NCI-H748 (cell line): Measurements from ENCODE around the gene GDPD5.
A peak's percentile ranks its signal among the peaks of the same experiment; 100 is the strongest.

ENCODE experiments used
- DNase-seq: peaks from one replicate; lab custom pipeline; 2025; ENCODE audit not compliant: unreplicated experiment; lab: John Stamatoyannopoulos, UW

The GDPD5 gene

DNA sequence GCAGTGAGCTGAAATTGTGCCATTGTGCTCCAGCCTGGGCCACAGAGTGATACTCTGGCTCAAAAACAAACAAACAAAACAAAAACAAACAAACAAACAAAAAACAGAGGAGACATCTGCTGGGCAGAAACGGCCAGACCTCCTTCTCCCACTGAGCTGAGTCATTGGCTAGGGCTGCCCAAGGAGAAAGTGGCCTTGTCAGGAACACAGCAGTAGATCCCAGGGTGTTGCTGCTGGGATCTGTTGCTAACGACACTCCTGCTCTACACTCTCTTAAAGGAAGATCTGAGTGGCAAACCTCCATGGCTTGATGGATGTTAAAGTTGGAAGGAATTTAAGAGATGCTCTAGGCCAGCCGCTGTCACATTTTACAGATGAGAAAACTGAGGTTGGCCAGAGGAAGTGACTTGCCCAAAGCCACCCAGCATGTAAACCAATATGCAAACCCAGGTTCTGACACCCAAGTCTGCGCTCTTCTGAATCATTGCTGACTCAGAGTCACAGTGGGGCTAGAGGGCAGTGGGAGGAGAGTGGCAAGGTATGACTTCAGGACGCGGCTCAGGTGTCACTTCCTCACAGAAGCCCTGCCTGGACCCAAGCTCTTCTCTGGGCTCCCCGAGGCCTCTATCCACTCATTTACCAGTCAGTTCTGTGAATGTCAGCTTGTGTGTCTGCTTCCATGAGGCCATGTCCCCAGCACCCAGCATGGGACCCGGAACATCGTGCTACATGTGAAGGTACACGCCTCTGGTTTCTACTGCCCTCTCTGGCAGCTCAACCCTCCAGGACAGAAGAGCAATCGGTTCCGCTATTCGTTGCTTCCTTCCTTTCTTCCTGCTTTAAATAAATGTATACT, 11.3 kb upstream of the GDPD5 start:
- no peak for DNase-seq

DNA sequence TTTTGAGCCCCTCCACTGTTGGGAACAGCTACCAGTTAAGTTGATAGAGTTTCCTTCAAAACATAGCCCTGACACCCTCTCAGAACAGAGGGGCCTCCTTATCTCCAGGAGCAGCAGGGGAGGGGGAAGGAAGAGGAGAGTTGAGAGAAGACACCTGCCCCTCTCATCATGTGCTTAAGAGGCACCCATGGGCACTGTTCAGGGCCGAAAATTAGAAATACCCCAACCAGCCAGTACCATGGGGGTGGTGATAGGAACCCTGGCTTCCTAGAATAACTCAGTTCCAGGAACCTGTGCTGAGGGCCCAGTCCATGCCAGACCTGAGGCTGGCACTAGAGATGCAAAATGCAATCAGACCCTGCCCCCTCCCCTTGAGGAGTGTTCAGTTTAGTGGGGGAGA, 9.3 kb upstream of the GDPD5 start:
- no peak for DNase-seq

DNA sequence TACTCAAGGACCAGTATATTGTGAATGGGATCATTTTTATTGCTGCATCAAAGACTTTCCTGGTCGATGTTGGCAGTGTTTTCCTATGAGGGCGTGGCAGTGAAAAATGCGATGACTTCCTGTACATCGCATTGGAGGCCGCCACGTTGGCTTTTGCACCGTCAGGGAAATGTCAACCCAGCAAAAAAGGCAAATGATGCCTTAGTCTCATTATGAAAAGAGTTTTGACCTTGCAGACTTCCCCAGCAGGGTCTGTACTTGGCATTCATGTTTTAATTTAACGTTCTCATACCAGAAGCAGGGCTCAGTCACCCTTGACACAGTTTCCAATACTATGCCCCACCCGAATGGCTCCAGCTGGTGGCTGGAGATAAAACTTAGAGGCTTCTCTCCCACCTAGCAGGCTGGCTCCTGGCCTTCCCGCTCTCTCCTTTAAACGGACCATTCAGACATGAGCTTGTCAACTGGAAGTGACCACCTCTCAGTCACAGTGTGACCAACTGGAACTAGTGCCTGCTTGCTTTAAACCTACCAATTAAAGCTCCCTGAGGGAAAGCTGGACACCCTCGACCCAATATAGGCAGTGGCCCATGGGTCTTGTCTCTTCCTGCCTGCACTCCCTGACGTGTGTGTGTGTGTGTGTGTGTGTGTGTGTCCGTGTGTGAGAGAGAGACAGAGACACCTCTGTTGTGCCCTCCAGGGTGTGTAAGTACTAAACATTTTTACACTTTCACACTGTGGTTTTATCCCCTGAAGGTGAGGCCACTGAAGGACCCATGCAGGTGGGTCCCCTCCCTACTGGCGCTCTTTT, 8.7 kb upstream of the GDPD5 start:
- peak; percentile 45 for DNase-seq

DNA sequence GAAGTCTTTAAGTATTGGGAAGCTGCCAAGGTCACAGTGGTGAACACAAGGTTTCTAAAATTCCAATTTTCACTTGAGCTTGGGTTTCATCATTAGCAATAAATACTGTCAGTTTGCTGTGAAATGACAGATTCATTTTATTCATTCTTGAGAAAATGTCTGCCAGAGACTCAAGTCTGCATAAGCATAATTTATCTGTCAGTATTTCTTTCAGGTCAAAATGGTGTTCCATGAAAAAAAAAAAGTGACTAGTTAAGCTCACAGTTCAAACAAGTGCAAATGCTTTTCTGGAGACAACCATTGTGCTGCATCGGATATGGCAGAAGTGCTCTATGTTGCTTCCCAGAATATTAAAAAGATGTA, 8.1 kb upstream of the GDPD5 start:
- DNase-seq, result no peak

DNA sequence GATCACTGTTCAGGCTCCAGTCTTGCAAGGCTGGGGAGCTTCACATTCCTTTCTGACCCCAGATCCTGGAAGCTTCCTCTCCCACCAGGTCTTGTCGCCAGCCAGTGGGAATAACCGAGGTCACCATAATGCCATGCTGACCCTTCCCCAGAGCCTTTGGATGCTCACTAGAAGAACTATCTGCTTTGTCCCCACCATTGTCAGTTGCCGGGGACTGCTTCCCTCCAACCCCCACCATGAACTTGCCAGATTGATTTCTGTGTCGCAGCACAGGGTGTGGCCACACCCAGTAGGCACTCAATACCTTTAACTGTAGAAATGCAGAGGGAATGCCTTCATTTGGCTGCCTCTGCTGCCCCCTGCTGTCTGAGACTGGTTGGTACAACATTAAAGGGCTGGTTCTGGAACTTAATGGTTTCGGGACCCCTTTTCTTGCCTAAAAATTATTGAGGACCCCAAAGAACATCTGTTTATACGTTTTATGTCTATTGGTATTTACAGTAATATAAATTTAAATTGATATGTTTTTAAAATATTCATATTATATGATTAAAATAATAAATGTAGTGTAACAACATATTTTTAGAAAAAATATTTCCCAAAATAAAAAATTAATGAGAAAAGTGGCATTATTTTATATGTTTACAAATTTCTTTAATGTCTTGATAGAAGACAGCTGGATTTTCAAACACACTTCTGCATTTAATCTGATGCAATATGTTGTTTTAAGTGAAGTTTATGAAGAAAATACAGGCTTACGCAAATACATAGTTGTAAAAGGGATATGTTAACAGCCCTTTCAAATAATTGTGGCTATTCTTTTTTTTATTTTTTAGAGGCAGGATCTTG, 6.7 kb upstream of the GDPD5 start:
- peak; percentile 82 for DNase-seq

DNA sequence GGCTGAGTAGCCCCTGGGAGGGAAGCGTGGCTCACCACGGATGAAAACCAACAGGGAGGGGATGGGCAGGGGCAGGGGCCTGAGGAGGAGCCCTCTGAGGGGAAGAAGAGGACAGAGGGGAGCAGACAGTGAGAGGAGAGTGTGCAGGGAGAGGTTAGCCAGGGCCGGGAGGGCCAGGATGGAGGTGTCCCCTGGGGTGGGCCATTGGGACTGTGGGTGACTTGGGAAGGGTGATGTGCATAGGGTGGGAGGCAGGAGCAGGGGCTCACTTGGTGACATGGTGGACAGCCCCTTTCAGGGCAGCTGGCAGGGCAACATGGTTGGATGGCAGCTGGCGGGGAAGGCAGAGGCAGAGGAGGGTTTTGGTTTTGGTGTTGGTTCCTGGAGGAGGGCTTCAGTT, 5.6 kb upstream of the GDPD5 start:
- DNase-seq, result no peak

DNA sequence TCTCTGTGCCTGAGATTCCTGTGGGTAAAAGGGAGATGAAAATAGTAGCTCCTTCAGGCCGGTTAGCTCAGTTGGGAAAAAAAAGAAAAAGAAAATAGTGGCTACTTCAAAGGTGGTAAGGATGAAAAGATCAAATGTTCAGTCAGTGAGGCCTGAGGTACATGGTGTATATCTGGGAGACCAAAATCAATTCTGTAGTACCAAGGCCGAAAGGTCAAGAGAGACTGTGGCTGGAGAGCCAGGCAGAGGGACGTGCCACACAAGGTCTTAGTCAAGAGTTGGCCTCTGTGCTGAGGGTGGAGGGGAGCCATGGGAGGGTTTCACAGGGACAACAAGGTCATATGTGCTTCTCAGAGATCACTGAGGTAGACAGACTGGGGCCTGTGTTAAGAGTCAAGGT, 4.8 kb upstream of the GDPD5 start:
- no peak for DNase-seq

DNA sequence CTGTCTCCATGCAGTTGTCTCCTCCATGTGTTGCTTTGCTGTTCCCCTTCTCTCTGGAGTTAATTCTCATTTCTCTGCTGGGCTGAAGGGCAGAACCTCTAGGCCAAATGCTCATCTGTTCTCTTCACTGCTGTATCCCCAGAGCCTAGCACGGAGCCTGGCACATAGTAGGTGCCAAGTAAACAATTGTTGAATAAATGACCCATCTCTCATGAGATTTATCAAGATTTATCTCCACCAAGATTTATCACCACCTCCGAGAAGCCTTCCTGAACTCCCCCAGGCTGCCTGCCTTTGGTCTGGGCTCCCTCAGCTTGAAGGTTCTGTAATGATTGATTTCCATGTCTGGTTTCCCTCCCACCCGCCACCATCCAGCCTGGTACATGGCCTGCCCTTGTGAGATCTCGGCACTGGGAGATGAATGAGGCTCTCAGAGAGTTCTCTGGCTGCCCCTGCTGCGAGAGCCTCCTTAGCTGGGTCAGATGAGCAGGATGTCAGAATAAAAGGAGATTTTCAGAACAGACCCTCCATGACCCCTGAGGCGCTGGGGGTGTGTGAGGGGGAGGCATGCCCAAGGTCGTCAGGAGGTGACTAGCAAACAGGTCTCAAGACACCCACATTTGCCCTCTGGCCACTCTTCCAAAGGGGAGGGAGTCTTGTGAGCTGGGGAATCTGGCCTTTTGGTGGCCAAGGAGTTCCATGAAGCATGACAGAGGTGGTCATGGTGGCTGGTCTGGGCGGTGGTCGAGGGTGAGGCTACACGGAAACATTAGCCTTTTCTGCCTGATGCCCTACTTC, 2.4 kb upstream of the GDPD5 start:
- no peak for DNase-seq

DNA sequence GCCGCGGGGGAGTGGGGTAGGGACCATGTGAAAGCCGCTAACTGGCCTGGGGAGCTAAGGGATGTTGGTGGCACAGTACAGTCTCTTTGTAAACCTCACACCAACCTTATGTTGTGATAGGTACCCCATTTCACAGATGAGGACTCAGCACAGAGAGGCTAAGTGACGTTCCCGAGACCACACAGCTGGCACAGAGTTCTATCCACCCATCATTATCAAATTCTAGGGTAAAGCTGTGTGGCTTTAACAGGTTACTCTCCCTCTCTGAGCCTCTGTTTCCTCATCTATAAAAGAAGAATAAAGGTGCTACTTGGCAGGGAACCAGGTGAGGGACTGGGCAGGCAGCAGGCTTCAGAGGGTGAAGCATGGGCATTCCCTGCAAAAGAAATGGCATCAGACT, 1.4 kb upstream of the GDPD5 start:
- no peak for DNase-seq

DNA sequence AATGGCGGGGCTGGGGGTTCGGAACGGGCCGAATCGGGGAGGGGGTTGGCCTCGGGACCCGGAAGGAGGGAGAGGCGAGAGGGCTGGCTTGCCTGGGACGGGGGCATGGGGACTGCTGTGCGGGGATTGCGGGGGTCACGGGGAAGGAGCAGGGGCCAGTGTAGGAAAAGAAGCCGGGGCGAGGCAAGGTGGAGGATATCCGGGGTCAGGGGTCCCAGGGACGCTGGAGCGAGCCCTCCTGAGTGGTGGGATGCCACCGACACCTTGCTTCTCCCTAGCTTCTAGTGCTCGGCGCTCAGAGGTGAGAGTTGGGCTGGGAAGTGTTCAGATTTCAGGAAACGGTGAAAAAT, 426 bp upstream of the GDPD5 start:
- DNase-seq, result peak; percentile 53

DNA sequence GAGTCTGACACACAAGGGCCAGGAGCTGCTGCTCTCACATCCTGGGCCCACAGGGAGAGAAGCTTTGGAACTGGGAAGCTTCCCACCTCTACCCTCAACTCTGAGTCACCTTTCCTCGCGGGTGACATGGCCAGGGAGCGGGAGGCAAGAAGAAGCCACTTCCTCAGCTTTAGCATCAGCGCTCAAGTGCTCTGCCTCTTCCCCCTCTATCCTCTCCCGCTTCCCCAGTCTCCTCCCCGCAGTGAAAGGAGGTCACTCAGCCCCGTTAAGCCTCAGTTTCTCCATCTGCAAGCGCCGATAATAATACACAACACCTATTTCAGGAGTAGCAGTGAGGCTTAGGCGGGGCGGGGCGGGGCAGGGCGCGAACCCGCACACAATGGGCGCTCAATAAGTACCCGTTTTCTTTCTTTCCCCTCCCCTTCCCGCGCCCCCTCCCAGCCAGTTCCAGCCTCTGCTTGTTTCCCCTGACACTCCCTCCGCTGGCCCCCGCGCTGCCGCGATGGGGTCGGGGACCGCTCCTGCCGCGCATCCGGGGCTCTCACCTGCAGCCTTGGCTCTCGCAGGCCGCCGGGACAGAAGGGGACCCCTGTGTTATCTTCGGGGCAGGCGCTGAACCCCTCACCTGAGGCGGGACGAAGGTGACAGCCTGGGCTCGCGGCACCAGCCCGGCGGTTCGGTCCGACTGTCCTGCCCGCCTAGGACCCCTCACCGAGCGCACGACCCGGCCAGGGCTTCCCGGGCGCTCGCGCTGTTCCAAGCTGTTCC, 892 bp downstream of the GDPD5 start:
- DNase-seq, result peak; percentile 50

DNA sequence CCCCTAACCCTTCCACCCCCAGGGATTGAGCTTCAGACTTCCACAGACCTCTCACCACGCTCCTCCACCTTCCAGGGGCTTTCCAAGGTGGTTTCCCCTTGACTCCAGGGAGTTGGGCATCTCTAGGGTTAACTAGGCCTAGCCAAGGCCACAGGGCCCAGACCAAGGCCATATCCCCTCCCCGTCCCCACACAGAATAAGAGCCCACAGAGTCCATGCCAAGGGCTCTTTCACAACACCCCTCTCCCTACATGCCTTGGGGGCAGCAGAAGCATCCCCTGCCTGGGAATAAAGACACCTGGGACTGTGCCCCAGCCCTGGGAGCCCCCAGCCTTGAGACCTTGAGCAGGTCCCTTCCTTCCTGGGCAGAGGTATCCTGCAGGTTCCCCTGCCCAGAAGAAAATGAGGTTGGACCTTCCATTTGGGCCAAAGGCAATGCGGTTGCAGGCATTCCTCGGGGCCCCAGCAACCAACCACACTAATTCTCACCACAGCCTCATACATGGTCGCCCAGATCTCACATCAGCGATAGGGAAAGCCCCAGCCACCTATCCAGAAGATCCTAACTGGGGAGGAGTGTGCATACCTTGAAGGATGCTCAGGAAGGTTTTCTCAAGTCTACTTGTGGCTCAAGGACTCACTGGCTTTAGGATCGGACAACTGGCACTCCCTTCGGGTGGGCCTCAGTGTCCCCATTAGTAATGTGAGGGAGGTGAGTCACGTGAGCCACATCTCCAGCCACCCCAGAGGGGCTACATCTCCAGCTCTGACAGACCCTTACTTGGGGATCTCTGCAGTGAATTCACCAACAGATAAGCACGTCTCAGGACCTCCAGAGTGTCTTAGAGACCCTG, 1.7 kb downstream of the GDPD5 start:
- DNase-seq, result no peak

DNA sequence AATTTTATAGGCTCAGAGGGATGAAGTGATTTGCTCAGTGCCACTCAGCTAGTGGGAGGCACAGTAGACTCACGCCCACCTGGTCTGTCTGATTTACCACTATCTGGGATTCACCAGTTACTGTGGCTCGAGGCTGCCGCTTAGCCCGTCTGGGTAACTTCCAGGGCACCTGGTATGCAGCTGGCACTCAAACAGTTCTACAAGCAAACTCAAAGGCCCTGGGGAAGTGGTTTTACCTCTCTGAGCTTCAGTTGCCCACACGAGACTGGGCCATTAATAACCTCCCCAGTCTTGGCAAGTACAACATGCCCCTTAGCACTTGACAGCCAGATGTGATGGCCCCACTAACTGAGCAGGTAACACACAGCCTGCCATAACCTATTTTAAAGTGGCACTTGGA, 2.6 kb downstream of the GDPD5 start:
- no peak for DNase-seq

DNA sequence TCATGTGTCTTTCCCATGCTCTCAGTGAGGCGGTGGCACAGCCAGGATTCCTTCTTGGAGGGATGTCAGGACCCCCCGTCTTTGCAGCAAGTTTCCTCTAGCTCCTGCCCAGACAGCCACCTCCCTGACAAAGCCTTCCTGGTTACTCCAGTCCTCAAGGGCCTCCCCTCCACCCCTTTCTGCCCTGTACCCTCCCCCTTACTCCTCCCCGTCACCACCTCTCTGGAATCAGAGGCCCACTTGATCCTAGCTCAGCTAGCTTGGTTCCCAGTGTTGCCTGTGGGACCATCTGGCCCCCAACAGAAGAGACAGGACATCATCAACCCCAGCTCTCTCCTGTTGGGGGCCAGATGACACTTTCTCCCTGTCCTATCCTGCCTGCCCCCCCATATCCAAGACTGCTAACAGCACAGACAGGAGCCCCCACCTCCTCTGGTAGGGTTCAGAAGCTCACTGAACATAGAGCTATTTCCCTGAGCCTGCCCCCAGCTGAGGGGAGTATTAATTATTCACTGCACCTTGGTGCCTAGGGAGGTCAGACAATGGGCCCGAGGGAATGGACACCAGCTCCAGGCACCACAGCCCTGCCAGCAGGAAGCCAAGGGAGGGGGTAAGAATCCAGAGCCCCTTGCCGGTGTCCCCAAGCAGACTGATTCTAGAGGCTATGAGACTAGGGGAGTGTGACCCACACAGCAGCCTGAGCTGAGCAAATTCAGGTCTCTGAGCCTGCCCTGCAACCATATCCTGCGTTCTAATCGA, 3.3 kb downstream of the GDPD5 start:
- DNase-seq, result no peak

DNA sequence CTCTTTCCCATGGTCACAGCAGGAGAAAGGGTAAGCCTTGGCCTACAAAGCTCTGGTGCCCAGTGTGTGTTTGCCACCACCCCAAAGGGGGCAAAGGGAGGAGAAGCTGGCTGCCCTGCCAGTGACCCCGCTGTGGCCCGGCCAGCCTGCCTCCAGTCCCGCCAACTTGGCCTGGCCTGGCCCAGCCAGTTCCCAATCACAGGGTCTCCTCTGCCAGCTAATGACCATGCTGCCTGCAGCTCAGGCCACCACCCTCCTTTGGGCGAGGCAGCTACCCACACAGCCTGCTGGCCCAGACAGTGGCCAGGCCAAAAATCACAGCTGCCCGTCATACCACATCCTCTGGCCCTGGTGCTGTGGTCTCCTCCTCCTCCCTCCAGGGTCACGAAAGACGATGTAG, 5.1 kb downstream of the GDPD5 start:
- no peak for DNase-seq

DNA sequence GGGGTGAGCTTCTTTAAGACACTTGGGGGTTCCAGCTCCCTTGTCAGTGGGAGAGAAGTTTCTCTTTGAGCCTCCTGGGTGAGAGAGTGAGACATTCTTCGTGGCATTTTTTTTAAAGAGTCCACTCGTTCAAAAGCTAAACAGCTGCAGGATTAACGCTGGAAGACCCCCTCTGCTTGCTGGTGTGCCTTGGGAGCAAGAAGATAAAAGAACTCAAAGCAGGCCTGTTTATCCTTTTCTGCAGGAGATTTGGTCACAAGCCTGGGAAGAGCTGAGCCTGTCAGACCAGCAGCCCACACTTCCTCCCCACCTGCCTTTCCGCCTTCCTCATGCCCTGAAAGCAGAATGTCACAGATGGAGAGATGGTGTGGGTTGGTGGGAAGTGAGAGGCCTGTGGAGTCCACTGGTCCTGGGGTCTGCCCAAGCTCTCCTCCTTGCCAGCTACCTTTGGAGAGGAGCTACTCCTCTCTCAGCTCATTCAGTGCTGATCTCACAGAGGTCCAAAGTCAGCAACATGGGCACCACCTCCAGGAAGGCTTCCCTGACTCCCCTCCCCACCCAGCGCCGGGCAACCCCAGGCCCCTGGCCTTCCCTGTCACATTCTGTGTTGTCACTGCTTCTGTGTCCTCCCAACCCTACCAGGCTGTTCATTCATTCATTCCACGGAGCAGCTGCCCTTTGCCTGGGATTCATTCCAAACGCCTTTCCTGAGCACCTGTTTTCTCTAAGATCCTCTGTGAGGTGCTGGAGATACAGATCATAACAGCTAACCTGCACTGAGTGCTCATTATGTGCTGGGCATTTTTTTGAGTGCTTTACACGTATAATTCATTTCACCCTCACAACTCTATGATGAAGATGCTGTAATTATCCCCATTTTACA, 6.7 kb downstream of the GDPD5 start:
- DNase-seq, result no peak

DNA sequence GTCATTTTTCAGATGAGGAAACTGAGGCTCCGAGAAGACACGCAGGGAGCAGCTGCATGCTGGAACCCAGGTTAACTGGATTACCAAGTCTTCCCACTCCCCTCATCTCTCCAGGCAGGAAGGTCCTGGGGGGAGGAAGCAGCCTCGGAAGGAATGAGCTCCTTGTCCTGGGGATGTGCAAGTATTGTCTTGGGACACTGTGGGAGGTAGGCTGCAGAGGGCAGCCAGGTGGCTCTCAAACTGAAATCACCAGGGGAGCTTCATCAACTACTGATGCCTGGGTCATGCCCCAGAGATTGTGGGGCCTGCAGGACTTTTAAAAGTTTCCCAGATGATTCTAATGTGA, 7.6 kb downstream of the GDPD5 start:
- DNase-seq, result no peak

DNA sequence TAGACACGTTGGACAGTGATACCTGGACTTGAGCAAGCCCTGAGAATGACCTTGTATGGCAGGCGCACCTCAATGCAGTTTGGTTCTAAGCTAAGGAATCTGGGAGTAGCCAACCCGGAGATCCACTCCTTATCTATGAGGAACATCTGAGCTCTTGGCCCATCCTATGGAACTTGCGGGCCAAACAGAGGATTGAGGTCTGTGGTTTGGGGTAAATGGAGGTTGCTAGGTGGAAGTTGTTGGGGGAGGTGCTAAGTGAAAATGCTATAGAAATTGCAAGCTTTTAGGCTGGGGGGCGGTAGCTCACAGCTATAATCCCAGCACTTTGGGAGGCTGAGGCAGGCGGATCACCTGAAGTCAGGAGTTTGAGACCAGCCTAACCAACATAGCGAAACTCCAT, 8.9 kb downstream of the GDPD5 start:
- DNase-seq, result no peak
